ENCODE results near the gene PAX7.
A peak's percentile ranks its signal among the peaks of the same experiment; 100 is the strongest.

PAX7 gene

GRCh38 chr1:18619467-18619835 lies 11.2 kb upstream of the PAX7 start:
- DNase-seq: no peak

DNA sequence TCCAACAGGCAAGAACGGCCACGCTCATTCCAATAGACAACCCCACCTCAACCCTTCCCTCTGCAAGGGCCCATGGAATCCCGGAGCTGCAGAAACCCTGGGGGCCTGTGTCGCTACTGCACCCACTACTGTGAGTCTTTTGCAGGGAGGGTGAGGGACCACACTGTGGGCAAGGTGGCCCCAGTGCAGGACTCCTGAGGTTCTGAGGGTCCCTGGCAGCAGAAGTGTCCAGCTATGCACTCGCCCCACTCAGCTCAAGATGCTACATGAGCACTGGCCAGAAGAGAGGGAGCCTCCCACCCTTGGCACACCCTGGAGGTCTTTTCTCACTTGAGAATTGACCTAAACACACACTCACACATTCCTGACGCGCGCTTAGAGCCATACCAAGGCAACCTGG lies 2.1 kb upstream of the PAX7 start:
- no peak for DNase-seq

DNA sequence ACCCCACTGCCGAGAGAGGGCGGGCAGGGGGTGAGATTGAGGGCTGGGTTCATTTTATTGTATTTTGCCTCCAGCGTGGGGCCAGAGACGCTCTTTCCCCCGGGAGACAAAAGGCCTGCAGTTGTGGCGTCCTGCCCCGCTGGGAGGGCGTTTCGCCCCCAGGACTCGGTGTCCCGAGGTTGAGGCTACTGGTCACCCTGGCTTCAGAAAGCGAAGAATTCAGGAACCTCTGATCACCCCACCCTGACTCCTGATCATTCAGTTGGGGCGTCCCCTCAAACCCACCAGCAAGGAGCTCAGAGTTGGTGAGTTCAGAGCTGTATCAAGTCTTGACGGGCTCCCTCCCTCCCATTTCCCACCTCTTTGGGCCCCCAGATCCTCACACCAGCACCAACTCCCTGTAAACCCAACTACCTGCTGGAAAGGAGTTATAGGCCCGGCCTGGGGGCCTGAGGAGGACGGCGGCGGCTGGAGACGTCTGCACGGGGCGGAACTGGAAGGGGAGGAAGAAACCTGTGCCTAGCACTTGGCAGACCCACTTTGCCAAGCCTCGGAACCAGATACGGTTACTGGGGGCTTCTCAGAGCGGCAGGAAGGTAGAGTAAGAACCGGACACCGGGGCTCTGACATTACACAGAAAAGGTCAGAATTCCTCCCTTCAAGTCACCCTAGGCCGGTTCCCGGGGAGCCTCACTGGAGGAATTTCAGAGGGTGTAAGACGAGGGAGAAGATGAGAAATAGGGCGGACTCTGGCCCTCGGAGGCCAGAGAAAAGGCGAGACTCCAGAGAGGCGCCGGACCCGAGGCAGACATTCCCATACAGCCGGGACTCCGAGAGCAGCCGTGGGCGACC lies 761 bp upstream of the PAX7 start:
- DNase-seq: no peak

DNA sequence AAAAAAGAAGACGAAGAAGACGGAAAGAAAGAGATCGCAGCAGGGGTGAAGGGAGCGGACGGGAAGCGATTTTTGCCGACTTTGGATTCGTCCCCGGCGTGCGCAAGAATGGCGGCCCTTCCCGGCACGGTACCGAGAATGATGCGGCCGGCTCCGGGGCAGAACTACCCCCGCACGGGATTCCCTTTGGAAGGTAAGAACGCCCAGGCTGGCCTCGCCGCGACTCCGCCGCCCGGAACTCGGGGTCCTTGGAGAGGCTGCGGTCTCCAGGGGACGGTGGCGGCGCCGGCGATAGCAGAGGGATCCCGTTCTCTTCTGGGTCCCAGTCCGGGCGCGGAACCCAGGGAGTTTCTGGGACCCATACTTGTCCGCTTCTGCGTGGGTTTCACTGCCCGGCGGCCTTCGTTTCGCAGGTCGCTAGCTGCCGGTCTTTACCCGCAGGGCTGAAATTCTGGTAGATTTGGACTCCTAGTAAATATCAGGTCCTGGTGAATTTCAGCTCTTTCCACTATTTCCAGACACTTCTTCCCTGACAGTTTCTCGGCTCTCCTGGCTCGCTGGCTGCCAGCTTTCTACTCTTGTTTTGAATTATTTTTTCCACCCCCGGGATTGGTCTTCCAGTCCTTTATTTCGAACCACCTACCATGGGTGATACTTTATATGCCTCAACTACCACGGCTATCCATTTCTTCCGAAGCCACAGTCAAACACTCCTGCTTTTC lies 1.0 kb downstream of the PAX7 start:
- DNase-seq: no peak

DNA sequence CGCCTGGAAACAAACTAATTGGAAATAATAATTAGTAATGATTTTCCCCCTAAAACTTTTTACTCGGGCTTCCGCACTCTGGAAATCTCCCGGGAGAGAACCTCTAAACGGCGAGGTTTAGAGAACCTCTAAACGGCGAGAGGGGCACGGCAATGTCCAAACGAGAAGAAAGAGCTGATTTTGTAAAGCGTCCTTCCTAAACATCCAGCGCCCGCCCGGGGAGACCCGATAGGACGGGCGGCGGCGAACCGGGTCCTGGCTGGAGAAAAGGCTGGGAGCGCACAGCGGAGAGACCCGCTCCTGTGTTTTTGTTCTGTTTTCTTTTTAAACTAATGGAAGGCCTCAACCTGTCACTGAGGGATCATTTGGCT lies 1.6 kb downstream of the PAX7 start:
- no peak for DNase-seq

- peak; percentile 93 for DNase-seq
Measured at GRCh38 chr1:18632783-18633421, 2.3 kb downstream of the PAX7 start.

DNA sequence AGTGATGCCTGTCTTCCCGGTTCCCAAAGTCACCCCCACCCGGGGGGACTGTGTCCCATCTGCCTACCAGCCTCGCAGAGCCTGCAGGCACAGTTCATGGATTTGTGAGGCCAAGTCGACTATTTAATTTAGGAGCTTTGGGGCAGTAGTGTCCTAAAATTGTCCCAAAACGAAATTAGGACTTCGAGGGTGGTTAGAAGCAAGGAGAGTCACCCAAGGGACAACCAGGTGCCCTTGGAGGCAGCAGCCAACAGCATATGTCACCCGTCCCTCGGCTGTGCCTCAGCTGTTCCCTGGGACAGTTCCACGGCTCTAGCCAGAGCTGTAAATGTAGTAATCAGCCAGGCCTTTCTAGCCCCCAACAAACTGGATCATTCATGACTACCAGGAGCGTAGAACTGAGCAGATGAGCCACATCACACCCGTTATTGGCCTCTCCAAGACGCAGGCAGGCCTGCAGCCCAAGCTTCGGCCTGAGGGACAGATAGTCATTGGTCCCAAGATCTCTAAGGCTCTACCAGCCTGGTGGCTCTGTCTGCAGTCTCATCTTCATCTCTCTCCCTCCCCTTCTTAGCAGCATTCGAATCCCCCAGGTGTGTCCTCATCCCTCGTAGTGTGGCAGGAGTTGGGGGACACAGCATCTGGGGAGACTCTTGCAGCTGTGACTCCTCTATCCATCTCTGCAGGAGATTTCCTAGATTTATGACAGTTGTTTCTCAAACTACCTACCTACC lies 2.9 kb downstream of the PAX7 start:
- DNase-seq: no peak

GRCh38 chr1:18634276-18634675 lies 3.6 kb downstream of the PAX7 start:
- no peak for DNase-seq

GRCh38 chr1:18635070-18635577 lies 4.5 kb downstream of the PAX7 start:
- no peak for DNase-seq

GRCh38 chr1:18635891-18636595 lies 5.4 kb downstream of the PAX7 start:
- DNase-seq: no peak

DNA sequence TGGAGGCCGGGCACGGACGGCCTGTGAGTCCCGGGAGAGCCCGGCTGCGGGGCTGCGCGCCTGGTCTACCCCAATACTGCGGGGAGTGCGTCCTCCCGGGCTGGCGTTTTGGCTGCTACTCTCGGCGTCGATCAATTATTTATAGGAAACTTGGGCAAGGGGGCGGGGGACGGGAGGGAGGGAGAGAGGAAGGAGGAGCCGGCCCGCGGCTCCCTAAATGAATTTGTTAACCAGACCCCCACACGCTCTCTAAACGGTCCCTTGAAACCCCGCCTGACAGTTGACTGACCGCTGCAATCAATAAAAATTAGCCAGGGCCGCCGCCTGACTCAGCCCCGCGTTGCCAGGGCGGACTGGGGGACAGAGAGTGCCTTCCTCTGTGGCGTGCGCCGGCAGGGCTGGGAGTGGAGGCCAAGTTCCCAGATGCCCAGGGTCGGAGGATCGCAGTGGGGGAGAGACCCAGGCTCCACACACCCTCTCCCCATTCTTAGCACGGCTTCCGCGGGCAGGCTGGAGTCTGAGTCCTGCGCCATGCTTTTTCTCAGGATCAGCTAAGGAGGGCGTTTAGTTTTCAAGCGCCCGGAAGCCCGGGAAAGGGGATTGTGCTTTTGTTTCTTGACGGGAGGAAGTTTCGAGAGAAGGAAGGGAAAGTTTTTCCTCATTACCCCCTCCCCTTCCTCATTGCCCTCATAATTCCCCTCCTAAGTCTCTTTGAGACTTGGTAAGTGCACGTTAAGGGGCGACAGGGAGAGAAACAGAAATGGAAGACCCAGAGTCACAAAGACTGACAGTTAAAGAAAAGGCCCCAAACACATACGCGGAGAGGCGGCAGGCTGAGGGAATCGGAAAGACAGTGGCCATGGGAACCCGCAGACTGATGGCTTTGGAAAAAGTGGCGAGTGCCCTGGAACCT lies 6.2 kb downstream of the PAX7 start:
- no peak for DNase-seq

- no peak for DNase-seq
Measured at GRCh38 chr1:18637511-18637960, 6.9 kb downstream of the PAX7 start.

DNA sequence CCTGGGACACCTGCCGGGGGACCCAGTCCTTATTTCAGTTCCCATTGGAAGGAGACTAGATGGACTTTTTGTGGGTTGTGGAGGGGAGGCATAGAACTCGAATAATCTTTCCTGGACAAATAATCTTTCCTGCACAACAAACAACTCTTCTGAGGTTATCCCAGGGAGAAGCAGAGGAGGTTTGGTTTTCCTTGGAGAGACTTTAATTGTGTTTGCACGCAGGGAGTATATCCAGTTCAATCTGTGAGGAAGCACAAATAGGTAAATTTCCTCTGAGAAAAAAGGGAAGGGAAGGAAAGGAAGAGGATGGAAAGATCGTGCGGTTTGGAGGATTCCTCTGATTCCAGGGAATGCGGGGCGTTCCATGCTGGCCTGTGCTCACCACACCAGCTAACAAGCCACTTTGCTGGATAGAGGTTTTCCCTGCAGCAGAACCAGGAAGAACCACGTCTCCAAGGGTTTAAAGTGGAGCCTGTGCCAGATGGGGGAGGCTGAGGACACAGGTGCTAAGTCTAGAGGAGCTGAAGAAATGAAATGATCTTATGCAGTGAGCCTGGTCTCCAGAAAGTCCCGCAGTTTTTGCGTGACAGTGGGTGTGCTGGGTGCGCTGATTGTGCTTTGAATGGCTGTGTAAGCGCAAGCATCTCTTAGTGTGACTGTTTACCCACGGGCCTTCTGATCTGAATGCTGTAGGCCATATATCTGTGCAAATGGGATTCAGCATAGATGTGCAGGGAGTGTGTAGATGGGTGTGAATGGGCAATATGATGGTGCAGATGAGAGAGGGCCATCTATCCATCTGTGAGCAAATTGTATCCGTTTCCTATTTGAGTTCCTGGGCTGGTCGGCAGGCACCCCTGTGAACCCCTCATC lies 7.6 kb downstream of the PAX7 start:
- DNase-seq: no peak

GRCh38 chr1:18638835-18639364 lies 8.3 kb downstream of the PAX7 start:
- DNase-seq: no peak

- no peak for DNase-seq
Measured at GRCh38 chr1:18639368-18640055, 8.9 kb downstream of the PAX7 start.

- DNase-seq: peak; percentile 55
Measured at GRCh38 chr1:18640228-18641004, 9.8 kb downstream of the PAX7 start.

GRCh38 chr1:18641005-18641941 lies 10.6 kb downstream of the PAX7 start:
- peak; percentile 11 for DNase-seq

All from NCI-H1105 treated with DMSO at 0.1 percent for 48 hours (cell line).